Measurements from ENCODE around the gene FGF7.
"Not testable (repeated sequence)": the region's sequence is repeated elsewhere in the genome, so short reads cannot be mapped to it uniquely, and the experiment has no call there.

FGF7 gene

GRCh38 chr15:49438962-49439631 is 16.1 kb downstream of the FGF7 start:
- in situ Hi-C loops (cut with MboI; ENCODE audit: low sequenced_read_pairs): no loop called here

- in situ Hi-C loops (cut with MboI; ENCODE audit: low sequenced_read_pairs): no loop called here
These were observed 16.8 kb downstream of the FGF7 start for GRCh38 chr15:49439678-49440395.

GRCh38 chr15:49441356-49441755 is 18.3 kb downstream of the FGF7 start:
- in situ Hi-C loops (cut with MboI; ENCODE audit: low sequenced_read_pairs): no loop called here

- in situ Hi-C loops (cut with MboI; ENCODE audit: low sequenced_read_pairs): no loop called here
These were observed 18.8 kb downstream of the FGF7 start for GRCh38 chr15:49441816-49442215.

- in situ Hi-C loops (cut with MboI; ENCODE audit: low sequenced_read_pairs): no loop called here
These were observed 29.6 kb downstream of the FGF7 start for GRCh38 chr15:49452595-49452994.

GRCh38 chr15:49456166-49456565 is 33.1 kb downstream of the FGF7 start:
- in situ Hi-C loops (cut with MboI; ENCODE audit: low sequenced_read_pairs): no loop called here

- in situ Hi-C loops (cut with MboI; ENCODE audit: low sequenced_read_pairs): no loop called here
These were observed 35.1 kb downstream of the FGF7 start for GRCh38 chr15:49458145-49458544.

GRCh38 chr15:49460411-49460941 is 37.4 kb downstream of the FGF7 start:
- in situ Hi-C loops (cut with MboI; ENCODE audit: low sequenced_read_pairs): no loop called here

GRCh38 chr15:49462232-49462844 is 39.3 kb downstream of the FGF7 start:
- in situ Hi-C loops (cut with MboI; ENCODE audit: low sequenced_read_pairs): no loop called here

- in situ Hi-C loops (cut with MboI; ENCODE audit: low sequenced_read_pairs): no loop called here
These were observed 41.5 kb downstream of the FGF7 start for GRCh38 chr15:49464522-49464921.

- in situ Hi-C loops (cut with MboI; ENCODE audit: low sequenced_read_pairs): no loop called here
These were observed 43.1 kb downstream of the FGF7 start for GRCh38 chr15:49466119-49466518.

- in situ Hi-C loops (cut with MboI; ENCODE audit: low sequenced_read_pairs): no loop called here
These were observed 44.9 kb downstream of the FGF7 start for GRCh38 chr15:49467746-49468480.

- in situ Hi-C loops (cut with MboI; ENCODE audit: low sequenced_read_pairs): no loop called here
These were observed 45.4 kb downstream of the FGF7 start for GRCh38 chr15:49468481-49468839.

GRCh38 chr15:49471248-49471647 is 48.2 kb downstream of the FGF7 start:
- in situ Hi-C loops (cut with MboI; ENCODE audit: low sequenced_read_pairs): not testable (repeated sequence)

- in situ Hi-C loops (cut with MboI; ENCODE audit: low sequenced_read_pairs): no loop called here
These were observed 48.7 kb downstream of the FGF7 start for GRCh38 chr15:49471733-49472132.

GRCh38 chr15:49472338-49472737 is 49.3 kb downstream of the FGF7 start:
- in situ Hi-C loops (cut with MboI; ENCODE audit: low sequenced_read_pairs): no loop called here

- in situ Hi-C loops (cut with MboI; ENCODE audit: low sequenced_read_pairs): no loop called here
These were observed 50.0 kb downstream of the FGF7 start for GRCh38 chr15:49473031-49473430.

- in situ Hi-C loops (cut with MboI; ENCODE audit: low sequenced_read_pairs): not testable (repeated sequence)
These were observed 55.0 kb downstream of the FGF7 start for GRCh38 chr15:49478021-49478420.

- in situ Hi-C loops (cut with MboI; ENCODE audit: low sequenced_read_pairs): not testable (repeated sequence)
These were observed 55.9 kb downstream of the FGF7 start for GRCh38 chr15:49478982-49479381.

GRCh38 chr15:49485401-49485800 is 62.4 kb downstream of the FGF7 start:
- in situ Hi-C loops (cut with MboI; ENCODE audit: low sequenced_read_pairs): not testable (repeated sequence)

- in situ Hi-C loops (cut with MboI; ENCODE audit: low sequenced_read_pairs): no loop called here
These were observed 67.9 kb downstream of the FGF7 start for GRCh38 chr15:49490966-49491365.
